ENCODE results near the gene ZFHX2. TPM values are rescaled to one million over a fixed set of nuclear protein-coding genes. Genes with fewer than 3 reads are reported as not detected.

Gene ZFHX2
- polyA plus RNA-seq, 1 experiment: 0.09 TPM

GRCh38 chr14:23577710-23578392 is 26.3 kb upstream of the ZFHX2 start:
- ChIA-PET CTCF (no interaction called here), POLR2A (no interaction called here)
- H3K9me3 ChIP-seq (ENCODE audit: control insufficient read depth, insufficient read depth, low read length): no peaks in the 10 kb centered on the region; the same call in 1 of the 2 replicates
- no peak overlapping the region for H3K27ac ChIP-seq (ENCODE audit: low read depth, low read length)
- H3K4me3 ChIP-seq (ENCODE audit: low read depth, low read length): no peak overlapping the region
- no peak for TF ChIP-seq CTCF (IDR thresholded peaks at IDR 0.05; ENCODE audit: low read depth, low read length)
- no peak for DNase-seq (ENCODE audit: low read depth, low spot score)
- peaks cover 62% of the 10 kb centered on the region for H3K27me3 ChIP-seq (ENCODE audit: control insufficient read depth, insufficient read depth, low read length)

GRCh38 chr14:23577004-23577681 is 25.6 kb upstream of the ZFHX2 start:
- ChIA-PET POLR2A (no interaction called here), CTCF (no interaction called here)
- DNase-seq (ENCODE audit: low read depth, low spot score): no peak

GRCh38 chr14:23573384-23574015 is 21.9 kb upstream of the ZFHX2 start:
- Histone ChIP-seq H3K27me3 (ENCODE audit: control insufficient read depth, insufficient read depth, low read length) (peaks cover 72% of the 10 kb centered on the region), H3K4me3 (ENCODE audit: low read depth, low read length) (no peak overlapping the region), H3K9me3 (ENCODE audit: control insufficient read depth, insufficient read depth, low read length) (no peaks in the 10 kb centered on the region; the same call in 1 of the 2 replicates), H3K27ac (ENCODE audit: low read depth, low read length) (no peak overlapping the region)
- no peak for TF ChIP-seq CTCF (IDR thresholded peaks at IDR 0.05; ENCODE audit: low read depth, low read length)
- ChIA-PET POLR2A (no interaction called here), CTCF (interaction anchor here (1.3 kb wide), 1 partner anchor 11 kb away, joined by 4 read pairs; no protein-coding TSS in a partner anchor)
- no peak for DNase-seq (ENCODE audit: low read depth, low spot score)

More at GRCh38 chr14:23577004-23577681, 25.6 kb upstream of the ZFHX2 start:
- H3K9me3 ChIP-seq (ENCODE audit: control insufficient read depth, insufficient read depth, low read length): no peaks in the 10 kb centered on the region; the same call in 1 of the 2 replicates
- H3K4me3 ChIP-seq (ENCODE audit: low read depth, low read length): no peak overlapping the region
- H3K27ac ChIP-seq (ENCODE audit: low read depth, low read length): no peak overlapping the region
- no peak for TF ChIP-seq CTCF (IDR thresholded peaks at IDR 0.05; ENCODE audit: low read depth, low read length)
- H3K27me3 ChIP-seq (ENCODE audit: control insufficient read depth, insufficient read depth, low read length): peaks cover 67% of the 10 kb centered on the region

GRCh38 chr14:23572836-23573235 is 21.3 kb upstream of the ZFHX2 start:
- H3K27me3 ChIP-seq (ENCODE audit: control insufficient read depth, insufficient read depth, low read length): peaks cover 65% of the 10 kb centered on the region
- ChIA-PET POLR2A (no interaction called here), CTCF (interaction anchor here (1.3 to 1.9 kb wide), 2 partner anchors 10 to 16 kb away, joined by 4 to 5 read pairs; no protein-coding TSS in a partner anchor)
- no peak overlapping the region for H3K27ac ChIP-seq (ENCODE audit: low read depth, low read length)
- TF ChIP-seq CTCF (IDR thresholded peaks at IDR 0.05; ENCODE audit: low read depth, low read length): no peak
- H3K4me3 ChIP-seq (ENCODE audit: low read depth, low read length): no peak overlapping the region
- no peak for DNase-seq (ENCODE audit: low read depth, low spot score)
- H3K9me3 ChIP-seq (ENCODE audit: control insufficient read depth, insufficient read depth, low read length): no peaks in the 10 kb centered on the region; the same call in 1 of the 2 replicates

- H3K4me3 ChIP-seq (ENCODE audit: low read depth, low read length): no peak overlapping the region
- ChIA-PET POLR2A (no interaction called here), CTCF (interaction anchor here (1.3 to 1.9 kb wide), 2 partner anchors 10 to 16 kb away, joined by 4 to 5 read pairs; no protein-coding TSS in a partner anchor)
- H3K27ac ChIP-seq (ENCODE audit: low read depth, low read length): no peak overlapping the region
- H3K9me3 ChIP-seq (ENCODE audit: control insufficient read depth, insufficient read depth, low read length): no peaks in the 10 kb centered on the region; the same call in 1 of the 2 replicates
- H3K27me3 ChIP-seq (ENCODE audit: control insufficient read depth, insufficient read depth, low read length): peaks cover 61% of the 10 kb centered on the region
- no peak for DNase-seq (ENCODE audit: low read depth, low spot score)
- no peak for TF ChIP-seq CTCF (IDR thresholded peaks at IDR 0.05; ENCODE audit: low read depth, low read length)
These were observed 20.9 kb upstream of the ZFHX2 start for GRCh38 chr14:23572524-23572828.
